ENCODE data around the gene FASN. TPM values are rescaled to one million over a fixed set of nuclear protein-coding genes. Genes with fewer than 3 reads are reported as not detected.

The FASN gene
- total RNA-seq, 1 donor from 2014 or later: 262 TPM

GRCh38 chr17:82076018-82076784, 21.8 kb downstream of the FASN start:
- no peak for DNase-seq

- no peak for DNase-seq
Measured at GRCh38 chr17:82073446-82073845, 24.6 kb downstream of the FASN start.

- no peak for DNase-seq
Measured at GRCh38 chr17:82072827-82073226, 25.2 kb downstream of the FASN start.

- DNase-seq: no peak
Measured at GRCh38 chr17:82070611-82071010, 27.4 kb downstream of the FASN start.

GRCh38 chr17:82065638-82066303, 32.3 kb downstream of the FASN start, which contains the start of gene DUS1L:
Gene DUS1L (minus strand): TSS chr17:82065804. CDS start chr17:82065059, 745 bp downstream.
- DNase-seq: peak; percentile 36

GRCh38 chr17:82065193-82065637, 32.8 kb downstream of the FASN start:
- DNase-seq: no peak

GRCh38 chr17:82064433-82065192, 33.4 kb downstream of the FASN start:
- no peak for DNase-seq

GRCh38 chr17:82063424-82064415, 34.3 kb downstream of the FASN start:
- DNase-seq: no peak

- no peak for DNase-seq
Measured at GRCh38 chr17:82062984-82063368, 35.1 kb downstream of the FASN start.

- no peak for DNase-seq
Measured at GRCh38 chr17:82062076-82062983, 35.7 kb downstream of the FASN start.

- DNase-seq: no peak
Measured at GRCh38 chr17:82061047-82061925, 36.8 kb downstream of the FASN start.

- DNase-seq: no peak
Measured at GRCh38 chr17:82060614-82061013, 37.4 kb downstream of the FASN start.

GRCh38 chr17:82060001-82060380, 38.0 kb downstream of the FASN start:
- DNase-seq: no peak

- DNase-seq: no peak
Measured at GRCh38 chr17:82059272-82060000, 38.6 kb downstream of the FASN start.

GRCh38 chr17:82058855-82059249, 39.2 kb downstream of the FASN start:
- DNase-seq: no peak

- DNase-seq: no peak
Measured at GRCh38 chr17:82058230-82058854, 39.7 kb downstream of the FASN start.

- no peak for DNase-seq
Measured at GRCh38 chr17:82056729-82057621, 41.1 kb downstream of the FASN start.
